ENCODE measurements around the gene ADCY1.

The ADCY1 gene

GRCh38 chr7:45650404-45651394 lies 76.5 kb downstream of the ADCY1 start:
- Histone ChIP-seq H3K27me3 (replicated peaks) (no peaks in the 10 kb centered on the region), H3K27ac (no peak overlapping the region), H3K4me3 (ENCODE audit: low read depth, low read length) (no peak overlapping the region), H3K36me3 (replicated peaks) (no peaks in the 10 kb centered on the region)
- in situ Hi-C loops (cut with HindIII; ENCODE audit: low pct_ligation_motif_present, low sequenced_read_pairs), result no loop called here
- no peak for TF ChIP-seq CTCF (IDR thresholded peaks at IDR 0.05; ENCODE audit: low read depth, low read length, missing control alignments)
- no peak for DNase-seq

DNA sequence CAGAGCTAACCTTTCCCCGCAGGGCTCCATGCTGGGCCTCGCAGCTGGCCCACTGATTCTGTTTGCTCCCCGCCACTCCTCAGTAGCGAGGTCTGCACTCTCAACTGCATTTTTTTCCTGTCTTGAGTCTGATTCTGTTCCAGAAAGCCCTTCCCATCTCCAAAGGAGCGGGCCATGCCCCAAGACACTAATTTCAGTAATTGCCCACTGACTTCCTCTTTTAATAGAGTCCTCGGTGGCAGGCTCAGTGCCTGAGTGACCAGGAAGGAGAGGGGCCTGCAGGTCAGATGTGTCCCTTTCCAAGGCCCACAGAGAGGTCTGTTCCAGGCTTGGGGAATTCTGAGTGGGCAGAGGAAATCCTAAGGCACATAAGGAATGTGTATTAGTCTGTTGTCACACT lies 77.4 kb downstream of the ADCY1 start:
- Histone ChIP-seq H3K27me3 (replicated peaks) (no peaks in the 10 kb centered on the region), H3K4me3 (ENCODE audit: low read depth, low read length) (no peak overlapping the region), H3K36me3 (replicated peaks) (no peaks in the 10 kb centered on the region), H3K27ac (no peak overlapping the region)
- no peak for DNase-seq
- in situ Hi-C loops (cut with HindIII; ENCODE audit: low pct_ligation_motif_present, low sequenced_read_pairs), result no loop called here
- TF ChIP-seq CTCF (IDR thresholded peaks at IDR 0.05; ENCODE audit: low read depth, low read length, missing control alignments), result no peak

DNA sequence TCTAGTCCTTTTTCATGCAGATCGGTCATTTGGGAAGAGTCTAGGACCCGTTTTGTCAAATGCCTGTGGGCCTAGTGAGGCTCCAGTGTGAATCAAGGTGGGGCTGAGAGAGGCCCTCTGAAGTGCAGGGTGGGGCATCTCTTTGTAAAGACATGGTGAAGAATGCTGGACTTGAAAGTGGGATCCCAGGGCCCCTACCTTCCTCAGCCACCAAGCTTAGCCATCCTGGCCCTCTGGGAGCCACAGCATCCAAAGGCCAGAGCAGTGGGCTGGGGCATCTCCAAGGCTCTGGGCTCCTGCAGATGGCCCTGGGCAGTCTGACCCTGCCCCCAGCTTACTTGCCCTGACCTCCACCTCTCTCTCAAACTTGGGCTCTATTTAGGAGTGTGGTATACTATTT lies 78.5 kb downstream of the ADCY1 start:
- no peak for TF ChIP-seq CTCF (IDR thresholded peaks at IDR 0.05; ENCODE audit: low read depth, low read length, missing control alignments)
- Histone ChIP-seq H3K36me3 (replicated peaks) (no peaks in the 10 kb centered on the region), H3K27ac (no peak overlapping the region), H3K27me3 (replicated peaks) (no peaks in the 10 kb centered on the region), H3K4me3 (ENCODE audit: low read depth, low read length) (no peak overlapping the region)
- no peak for DNase-seq
- in situ Hi-C loops (cut with HindIII; ENCODE audit: low pct_ligation_motif_present, low sequenced_read_pairs), result no loop called here

GRCh38 chr7:45653209-45653907 lies 79.2 kb downstream of the ADCY1 start:
- no peak for TF ChIP-seq CTCF (IDR thresholded peaks at IDR 0.05; ENCODE audit: low read depth, low read length, missing control alignments)
- no peak overlapping the region for H3K4me3 ChIP-seq (ENCODE audit: low read depth, low read length)
- no peak overlapping the region for H3K27ac ChIP-seq
- in situ Hi-C loops (cut with HindIII; ENCODE audit: low pct_ligation_motif_present, low sequenced_read_pairs), result no loop called here
- no peak for DNase-seq
- no peaks in the 10 kb centered on the region for H3K27me3 ChIP-seq (replicated peaks)
- H3K36me3 ChIP-seq (replicated peaks), result no peaks in the 10 kb centered on the region

GRCh38 chr7:45654341-45654740 lies 80.2 kb downstream of the ADCY1 start:
- TF ChIP-seq CTCF (IDR thresholded peaks at IDR 0.05; ENCODE audit: low read depth, low read length, missing control alignments), result no peak
- in situ Hi-C loops (cut with HindIII; ENCODE audit: low pct_ligation_motif_present, low sequenced_read_pairs), result no loop called here
- no peaks in the 10 kb centered on the region for H3K27me3 ChIP-seq (replicated peaks)
- no peak overlapping the region for H3K4me3 ChIP-seq (ENCODE audit: low read depth, low read length)
- no peak overlapping the region for H3K27ac ChIP-seq
- no peak for DNase-seq
- H3K36me3 ChIP-seq (replicated peaks), result no peaks in the 10 kb centered on the region
